Measurements from ENCODE around the gene NOL9. TPM values are rescaled to one million over a fixed set of nuclear protein-coding genes. Genes with fewer than 3 reads are reported as not detected.
A peak's percentile ranks its signal among the peaks of the same experiment; 100 is the strongest.

Gene NOL9
- total RNA-seq, 2 experiments from 2014 or later: 42.7 to 44.5 TPM

GRCh38 chr1:6587261-6588005 lies 33.1 kb upstream of the NOL9 start:
- peaks cover 7% of the 10 kb centered on the region for H3K36me3 Mint-ChIP-seq (ENCODE audit: low read depth)
- H3K4me3 Mint-ChIP-seq: no peak overlapping the region
- DNase-seq: no peak
- H3K27me3 Mint-ChIP-seq: no peaks in the 10 kb centered on the region
- POLR2A ChIA-PET: no interaction called here
- H3K27ac Mint-ChIP-seq: no peak overlapping the region
- H3K9me3 Mint-ChIP-seq: no peaks in the 10 kb centered on the region
- H3K4me1 Mint-ChIP-seq: peaks cover 29% of the 10 kb centered on the region
- CTCF ChIA-PET: no interaction called here

- POLR2A ChIA-PET: interaction anchor here (0.6 kb wide), 1 partner anchor 199 kb away, joined by 3 read pairs; no protein-coding TSS in a partner anchor
- DNase-seq: no peak
- Mint-ChIP-seq H3K4me1 (peaks cover 30% of the 10 kb centered on the region), H3K9me3 (no peaks in the 10 kb centered on the region), H3K27me3 (no peaks in the 10 kb centered on the region), H3K27ac (peak overlapping the region; percentile 31), H3K36me3 (ENCODE audit: low read depth) (peaks cover 7% of the 10 kb centered on the region), H3K4me3 (no peak overlapping the region)
- CTCF ChIA-PET: no interaction called here
These were observed 32.1 kb upstream of the NOL9 start for GRCh38 chr1:6586404-6586816.

GRCh38 chr1:6585841-6586240 lies 31.5 kb upstream of the NOL9 start:
- no peaks in the 10 kb centered on the region for H3K9me3 Mint-ChIP-seq
- H3K27me3 Mint-ChIP-seq: no peaks in the 10 kb centered on the region
- no peak overlapping the region for H3K27ac Mint-ChIP-seq
- H3K4me3 Mint-ChIP-seq: no peak overlapping the region
- H3K36me3 Mint-ChIP-seq (ENCODE audit: low read depth): peaks cover 10% of the 10 kb centered on the region
- CTCF ChIA-PET: no interaction called here
- peaks cover 30% of the 10 kb centered on the region for H3K4me1 Mint-ChIP-seq
- DNase-seq: no peak
- POLR2A ChIA-PET: interaction anchor here (0.6 kb wide), 1 partner anchor 198 kb away, joined by 3 read pairs; no protein-coding TSS in a partner anchor

- H3K4me1 Mint-ChIP-seq: peaks cover 34% of the 10 kb centered on the region
- H3K36me3 Mint-ChIP-seq (ENCODE audit: low read depth): peaks cover 10% of the 10 kb centered on the region
- H3K27me3 Mint-ChIP-seq: no peaks in the 10 kb centered on the region
- no peak overlapping the region for H3K27ac Mint-ChIP-seq
- no peak overlapping the region for H3K4me3 Mint-ChIP-seq
- H3K9me3 Mint-ChIP-seq: no peaks in the 10 kb centered on the region
- no peak for DNase-seq
- ChIA-PET POLR2A (no interaction called here), CTCF (no interaction called here)
These were observed 30.9 kb upstream of the NOL9 start for GRCh38 chr1:6585081-6585722.

- CTCF ChIA-PET: interaction anchor here (1.4 kb wide), 1 partner anchor 205 kb away, joined by 4 read pairs; no protein-coding TSS in a partner anchor
- POLR2A ChIA-PET: interaction anchor here (0.6 kb wide), 1 partner anchor 13 kb away, joined by 3 read pairs; no protein-coding TSS in a partner anchor
- H3K27ac Mint-ChIP-seq: no peak overlapping the region
These were observed 30.1 kb upstream of the NOL9 start for GRCh38 chr1:6584126-6585080.

GRCh38 chr1:6582370-6582769 lies 28.1 kb upstream of the NOL9 start:
- no peak for DNase-seq
- H3K27ac Mint-ChIP-seq: no peak overlapping the region
- peaks cover 42% of the 10 kb centered on the region for H3K4me1 Mint-ChIP-seq
- no peak overlapping the region for H3K4me3 Mint-ChIP-seq
- POLR2A ChIA-PET: no interaction called here
- H3K27me3 Mint-ChIP-seq: no peaks in the 10 kb centered on the region
- H3K36me3 Mint-ChIP-seq (ENCODE audit: low read depth): peaks cover 4% of the 10 kb centered on the region
- CTCF ChIA-PET: no interaction called here
- H3K9me3 Mint-ChIP-seq: no peaks in the 10 kb centered on the region

More at GRCh38 chr1:6584126-6585080, 30.1 kb upstream of the NOL9 start:
- no peak for DNase-seq
- H3K4me1 Mint-ChIP-seq: peaks cover 40% of the 10 kb centered on the region
- H3K4me3 Mint-ChIP-seq: no peak overlapping the region
- H3K36me3 Mint-ChIP-seq (ENCODE audit: low read depth): peaks cover 9% of the 10 kb centered on the region
- no peaks in the 10 kb centered on the region for H3K27me3 Mint-ChIP-seq
- no peaks in the 10 kb centered on the region for H3K9me3 Mint-ChIP-seq

- no peak for DNase-seq
- H3K4me1 Mint-ChIP-seq: peaks cover 41% of the 10 kb centered on the region
- ChIA-PET POLR2A (interaction anchor here (0.6 to 0.7 kb wide), 2 partner anchors 28 to 54 kb away, joined by 3 to 6 read pairs; partner anchors contain the start of gene NOL9), CTCF (interaction anchor here (1.2 to 7.3 kb wide), 3 partner anchors 11 to 34 kb away, joined by 4 to 49 read pairs (median 5); partner anchors contain the start of genes NOL9 and TAS1R1)
- H3K36me3 Mint-ChIP-seq (ENCODE audit: low read depth): peaks cover 4% of the 10 kb centered on the region
- H3K27ac Mint-ChIP-seq: peak overlapping the region; percentile 98
- peak overlapping the region; percentile 38 for H3K4me3 Mint-ChIP-seq
- H3K9me3 Mint-ChIP-seq: no peaks in the 10 kb centered on the region
- H3K27me3 Mint-ChIP-seq: no peaks in the 10 kb centered on the region
These were observed 27.4 kb upstream of the NOL9 start for GRCh38 chr1:6581561-6582305.

- ChIA-PET POLR2A (interaction anchor here (0.6 to 0.7 kb wide), 2 partner anchors 27 to 53 kb away, joined by 3 to 6 read pairs; partner anchors contain the start of gene NOL9), CTCF (interaction anchor here (1.0 to 7.3 kb wide), 10 partner anchors 8 to 39 kb away, joined by 3 to 49 read pairs (median 4); partner anchors contain the start of genes NOL9 and TAS1R1)
- peak overlapping the region; percentile 98 for H3K4me3 Mint-ChIP-seq
- peaks cover 41% of the 10 kb centered on the region for H3K4me1 Mint-ChIP-seq
- no peaks in the 10 kb centered on the region for H3K27me3 Mint-ChIP-seq
- peak overlapping the region; percentile 98 for H3K27ac Mint-ChIP-seq
- DNase-seq: no peak
- no peaks in the 10 kb centered on the region for H3K9me3 Mint-ChIP-seq
- peaks cover 4% of the 10 kb centered on the region for H3K36me3 Mint-ChIP-seq (ENCODE audit: low read depth)
These were observed 26.5 kb upstream of the NOL9 start for GRCh38 chr1:6580593-6581409.

- DNase-seq: peak; percentile 22
- peak overlapping the region; percentile 98 for H3K4me3 Mint-ChIP-seq
- H3K9me3 Mint-ChIP-seq: no peaks in the 10 kb centered on the region
- ChIA-PET CTCF (interaction anchor here (1.0 to 7.3 kb wide), 9 partner anchors 9 to 40 kb away, joined by 3 to 49 read pairs (median 4); partner anchors contain the start of genes NOL9 and TAS1R1), POLR2A (no interaction called here)
- peaks cover 4% of the 10 kb centered on the region for H3K36me3 Mint-ChIP-seq (ENCODE audit: low read depth)
- H3K4me1 Mint-ChIP-seq: peaks cover 40% of the 10 kb centered on the region
- H3K27ac Mint-ChIP-seq: peak overlapping the region; percentile 98
- H3K27me3 Mint-ChIP-seq: no peaks in the 10 kb centered on the region
These were observed 25.8 kb upstream of the NOL9 start for GRCh38 chr1:6580119-6580592.

- Mint-ChIP-seq H3K4me3 (peak within 1 kb of the TSS; percentile 98), H3K27me3 (no peaks in the 10 kb centered on the region), H3K36me3 (ENCODE audit: low read depth) (peaks cover 4% of the 10 kb centered on the region), H3K27ac (peak within 1 kb of the TSS; percentile 98), H3K4me1 (peaks cover 37% of the 10 kb centered on the region), H3K9me3 (no peaks in the 10 kb centered on the region)
- POLR2A ChIA-PET: no interaction called here
- peak; percentile 98 for DNase-seq
- CTCF ChIA-PET: interaction anchor here (1.2 to 7.3 kb wide), 6 partner anchors 8 to 40 kb away, joined by 3 to 49 read pairs (median 4); partner anchors contain the start of genes NOL9 and TAS1R1
These were observed 25.2 kb upstream of the NOL9 start, which contains the start of gene ZBTB48 for GRCh38 chr1:6579374-6580118. TSS of gene ZBTB48 (plus strand) at chr1:6579994. CDS start at chr1:6580610, 616 bp downstream.

Measured in activated CD4-positive, alpha-beta T cell treated with anti-CD3 and anti-CD28 coated beads, Interleukin-2, amount 10 ng/mL, durations not matched to agents 7 days and 5 days (primary cell).